Epidermal melanocyte (primary cell): Measurements from ENCODE around the gene BCLAF3.

Source experiments
- DNase-seq: peaks from one replicate; pipeline ENCODE4 v3.0.0; 2011; ENCODE audit warnings: low spot score; ENCODE audit not compliant: insufficient read length

Gene BCLAF3

DNA sequence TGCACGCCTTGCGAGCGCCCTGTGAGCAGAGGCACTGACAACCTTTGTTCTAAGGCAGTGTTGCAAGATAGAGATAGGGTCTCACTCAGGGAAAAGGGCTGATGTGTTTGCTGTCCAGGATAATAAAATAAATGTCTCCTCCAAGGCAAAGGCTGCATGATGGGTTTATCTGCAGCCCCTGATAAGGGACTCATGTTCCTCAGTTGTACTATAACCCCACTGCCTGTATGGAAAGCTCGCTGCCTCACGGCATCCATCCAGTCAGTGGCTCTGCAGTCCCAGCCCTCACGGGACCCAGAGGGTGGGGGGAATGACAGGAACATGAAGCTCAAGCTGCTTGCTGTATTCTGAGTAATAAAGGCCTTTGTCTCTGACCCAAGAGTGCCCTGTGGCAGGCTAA is 22.6 kb downstream of the BCLAF3 start:
- DNase-seq: no peak

DNA sequence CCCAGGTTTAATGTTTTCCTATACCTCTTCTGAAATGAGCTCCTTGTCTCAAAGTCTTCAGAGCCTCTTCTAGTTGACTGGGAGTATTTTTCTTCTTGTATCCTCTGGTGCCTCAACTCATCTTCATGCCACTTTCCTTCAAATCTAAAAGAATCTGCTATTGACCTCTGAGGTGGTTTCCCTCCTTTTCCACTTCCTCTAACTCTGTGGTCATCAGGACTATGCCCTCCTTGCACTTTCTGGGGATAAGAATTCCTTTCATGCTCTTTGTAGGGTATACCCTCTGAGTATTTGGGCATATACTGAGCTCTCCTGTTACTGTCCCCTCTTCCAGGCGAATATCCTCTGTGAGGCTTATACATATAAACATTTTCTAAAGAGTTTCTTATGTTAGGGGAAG is 24.8 kb downstream of the BCLAF3 start:
- no peak for DNase-seq

DNA sequence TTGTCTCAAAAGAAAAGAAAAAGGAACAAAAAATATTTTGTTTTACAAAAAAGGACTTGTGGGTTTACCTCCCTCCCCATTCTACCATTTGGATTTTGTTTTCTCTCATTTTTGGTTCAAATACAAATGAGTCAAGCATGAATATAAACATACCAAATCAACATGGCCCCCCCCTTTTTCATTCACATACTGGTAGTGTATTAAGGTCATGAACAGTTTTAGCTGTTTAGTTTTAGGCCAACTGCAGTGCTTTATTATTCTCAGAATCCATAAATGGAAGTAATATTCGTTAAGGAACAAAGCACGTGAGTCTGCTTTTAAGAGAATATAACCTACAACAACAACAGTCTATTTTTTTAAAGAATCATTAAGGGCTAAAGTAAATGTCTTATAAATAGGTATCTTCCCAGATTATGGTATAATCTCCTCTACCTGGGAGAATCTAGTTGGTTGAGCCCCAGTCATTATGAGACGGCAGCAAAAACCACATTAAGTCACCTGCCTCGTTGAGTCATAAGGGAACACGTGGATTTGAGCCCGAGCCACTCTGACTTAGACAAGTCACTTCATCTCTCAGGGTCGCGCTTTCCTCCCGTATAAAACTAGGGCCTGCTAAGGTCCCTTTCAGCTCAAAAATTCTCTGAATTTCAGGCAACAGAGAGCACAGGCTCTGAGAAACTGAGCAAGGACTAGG is 26.7 kb downstream of the BCLAF3 start:
- DNase-seq: no peak

DNA sequence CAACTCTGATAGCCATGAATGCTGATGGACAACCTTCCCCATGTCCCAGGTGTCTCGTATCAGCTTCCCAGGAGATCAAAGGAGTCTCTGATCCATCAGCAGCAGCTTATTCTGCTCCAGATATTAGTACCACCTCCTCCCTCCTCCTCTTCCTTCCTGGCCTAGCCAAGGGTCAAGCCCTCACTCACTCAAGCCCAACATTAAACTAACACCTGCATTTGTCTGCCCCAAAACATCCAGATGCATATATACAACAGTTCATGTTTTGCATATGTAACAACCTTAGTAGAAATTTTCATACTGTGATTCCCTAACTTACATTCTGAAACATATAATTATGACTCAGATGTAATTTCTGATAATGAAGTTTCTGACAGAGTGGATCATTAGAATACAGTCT is 29.9 kb downstream of the BCLAF3 start:
- no peak for DNase-seq

DNA sequence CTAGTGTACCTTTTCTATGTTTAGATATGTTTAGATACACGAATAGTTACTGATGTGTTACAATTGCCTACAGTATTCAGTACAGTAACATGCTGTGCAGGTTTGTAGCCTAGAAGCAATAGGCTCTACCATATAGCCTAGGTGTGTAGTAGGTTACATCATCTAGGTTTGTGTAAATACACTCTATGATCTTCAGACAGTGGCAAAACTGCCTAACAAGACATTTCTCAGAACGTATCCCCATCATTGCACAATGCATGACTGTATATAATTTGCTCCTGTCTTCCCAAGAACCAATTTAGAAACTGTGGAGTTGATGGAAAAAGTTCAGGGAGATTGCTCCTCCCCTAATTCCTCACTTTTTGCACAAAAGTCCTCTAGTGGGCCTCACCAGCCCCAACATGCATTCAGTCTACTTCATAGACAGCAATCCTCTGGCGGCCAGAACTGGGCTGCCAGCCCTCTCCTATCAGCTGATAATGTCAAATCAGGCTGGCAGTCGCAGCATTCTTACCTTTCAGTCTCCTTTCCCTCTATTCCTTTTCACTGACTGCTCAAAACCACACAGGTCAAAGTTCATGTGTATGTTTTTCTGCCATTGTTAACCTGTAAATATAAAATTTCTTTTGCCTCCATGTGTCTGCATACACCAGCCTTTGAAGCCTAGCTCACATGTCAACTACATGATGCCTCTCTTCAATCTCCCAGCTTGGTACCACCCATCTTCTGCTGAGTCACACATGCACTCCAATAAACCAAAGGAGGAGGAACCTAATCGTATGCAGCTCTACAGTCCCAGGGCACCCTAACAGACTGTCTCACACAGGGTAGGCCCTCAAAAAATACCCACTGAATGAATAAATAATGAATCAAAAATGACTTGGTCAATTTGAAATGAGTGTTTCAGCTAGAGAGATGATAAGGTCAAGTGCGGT is 32.0 kb downstream of the BCLAF3 start:
- DNase-seq: no peak

DNA sequence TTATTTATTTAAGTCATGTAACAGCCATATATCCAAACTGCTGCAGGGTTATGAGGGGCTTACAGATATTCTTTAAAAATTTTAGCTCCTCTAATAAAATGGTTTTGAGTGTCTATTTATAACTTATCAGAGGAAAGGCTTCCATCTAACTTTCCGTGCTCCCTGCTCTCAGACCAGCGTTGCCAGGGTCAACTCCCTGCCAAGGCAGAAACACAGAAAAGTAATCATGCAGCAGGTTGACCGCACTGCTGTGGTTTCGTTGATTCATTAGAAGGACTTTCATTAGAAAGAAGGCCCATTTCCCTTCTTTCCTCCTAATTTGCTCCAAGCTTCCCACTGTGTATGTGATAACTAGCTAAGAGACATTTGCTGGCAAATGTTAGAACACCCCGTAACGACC is 33.9 kb downstream of the BCLAF3 start:
- DNase-seq: no peak

DNA sequence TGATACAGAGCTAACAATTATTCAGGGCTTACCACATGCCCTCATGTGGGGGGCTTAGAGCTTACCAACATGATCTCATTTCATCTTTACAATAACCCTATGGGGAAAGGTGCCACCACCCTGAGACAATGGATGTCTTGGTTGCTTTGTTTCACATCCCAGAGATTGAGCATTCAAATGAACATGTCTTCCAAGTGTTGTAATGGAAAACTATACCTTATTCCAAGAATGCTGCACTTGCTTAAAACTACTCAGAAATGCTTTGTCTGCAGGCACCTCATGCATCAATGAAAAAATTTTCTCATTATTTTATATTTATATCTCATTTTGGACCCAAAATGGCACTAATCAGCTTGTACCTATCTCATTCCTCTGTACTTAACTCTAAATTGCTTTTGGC is 34.6 kb downstream of the BCLAF3 start:
- DNase-seq: no peak

DNA sequence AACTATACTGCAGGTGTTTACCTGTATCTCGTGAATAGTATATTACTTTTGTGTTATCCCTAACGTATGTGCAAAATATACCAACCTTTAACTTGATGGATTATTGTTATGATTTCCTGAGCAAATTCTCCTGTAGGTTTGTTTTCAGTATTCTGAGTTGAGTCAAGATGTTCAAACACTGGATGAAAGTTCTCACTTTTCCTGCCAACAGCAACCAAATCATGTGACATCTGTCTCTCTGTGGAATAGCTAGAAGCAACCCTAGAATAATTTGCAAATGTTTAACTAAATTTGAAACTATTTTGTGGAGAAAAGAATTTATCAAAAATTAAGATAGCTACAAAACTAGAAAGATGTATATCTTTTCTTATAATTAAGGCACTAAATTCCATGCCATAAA is 35.6 kb downstream of the BCLAF3 start:
- no peak for DNase-seq

DNA sequence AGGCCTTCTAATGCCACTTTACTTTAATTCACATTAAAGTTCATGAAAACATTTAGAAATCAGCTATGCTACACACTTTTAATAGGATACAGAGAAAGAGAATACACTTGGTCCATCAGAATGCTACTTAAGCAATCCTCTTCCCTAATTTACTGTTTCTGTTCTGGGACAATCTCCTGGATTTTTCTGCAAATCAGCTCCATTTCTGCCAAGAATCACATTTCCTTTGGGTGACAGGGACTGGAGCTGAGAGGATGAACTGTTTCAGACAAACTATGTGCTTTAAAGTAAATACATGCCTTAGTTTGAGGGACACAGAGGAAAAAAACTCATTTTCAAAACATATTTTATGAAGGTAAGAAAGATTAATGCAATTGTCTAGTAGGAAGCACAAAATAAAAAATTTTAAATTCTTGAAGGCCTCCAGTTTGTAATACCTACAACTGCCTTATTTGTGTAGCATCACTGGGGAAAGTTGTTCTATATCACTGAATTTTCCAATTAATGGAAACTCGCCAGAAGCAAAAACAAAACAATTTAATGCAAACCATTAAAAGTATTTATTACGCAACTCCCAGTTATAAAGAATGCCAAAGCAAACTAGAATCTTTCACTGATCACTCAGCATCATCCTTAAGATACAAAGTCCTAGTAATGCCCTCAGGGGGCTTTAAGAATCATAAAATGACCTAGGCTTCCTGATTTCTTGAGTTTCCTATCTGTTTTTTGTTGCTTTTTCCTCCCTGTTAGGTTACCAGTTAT is 36.3 kb downstream of the BCLAF3 start:
- no peak for DNase-seq

DNA sequence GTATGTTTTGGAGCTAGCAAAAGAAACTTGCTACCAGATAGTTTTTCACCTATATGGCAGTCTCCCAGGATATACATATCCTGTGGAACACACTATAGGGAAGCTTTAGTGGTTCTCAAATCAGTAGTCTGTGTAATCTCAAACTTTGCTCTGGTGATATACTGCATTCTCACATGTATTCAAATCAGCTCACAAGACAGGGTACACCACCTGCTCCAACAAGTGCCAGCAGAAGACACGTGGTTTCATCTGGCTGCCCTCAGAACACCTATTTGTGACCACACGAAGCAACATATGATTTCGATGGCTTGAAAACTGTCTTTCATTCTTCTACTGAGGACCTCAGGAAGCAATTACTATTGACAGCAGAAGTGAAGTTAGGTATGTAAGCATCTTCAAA is 37.7 kb downstream of the BCLAF3 start:
- no peak for DNase-seq

DNA sequence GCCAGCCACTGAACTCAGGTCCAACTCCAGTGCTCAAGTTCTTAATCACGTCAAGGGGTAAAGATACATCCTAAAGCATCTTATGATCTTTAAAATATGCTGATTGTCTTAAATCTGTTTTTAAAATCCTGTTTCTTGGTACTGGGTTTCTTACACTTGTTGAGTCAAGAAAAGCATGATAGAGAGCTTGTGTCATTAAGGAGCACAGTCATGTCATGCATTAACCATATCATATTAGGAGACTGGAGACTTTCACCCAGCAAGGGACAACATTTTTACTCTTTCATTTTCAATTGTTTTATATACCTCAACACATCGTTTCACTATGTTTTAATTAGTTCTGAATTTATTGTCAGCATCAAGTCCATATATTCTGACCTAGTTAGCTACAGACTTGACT is 41.5 kb downstream of the BCLAF3 start:
- DNase-seq: no peak

DNA sequence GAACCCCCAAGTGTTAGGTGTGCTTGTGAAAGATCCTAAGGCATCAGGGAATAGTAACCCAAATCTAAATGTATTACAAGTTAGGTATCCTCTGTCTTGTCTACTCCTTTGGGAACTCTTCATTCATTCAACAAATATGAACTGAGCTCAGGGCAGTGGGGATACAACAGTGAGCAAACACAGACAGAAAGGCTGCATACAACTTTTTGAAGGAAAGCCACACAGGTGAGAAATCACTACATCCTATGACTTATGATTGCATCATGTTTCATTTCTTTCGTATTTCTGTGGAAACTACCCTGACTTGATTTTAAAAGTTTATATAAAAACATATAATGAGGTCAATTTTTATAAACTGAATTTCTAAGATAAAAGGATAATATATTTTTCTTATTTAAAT is 43.2 kb downstream of the BCLAF3 start:
- DNase-seq: no peak
